Liver (tissue), 9 donors: Measurements from ENCODE around the gene OST4. TPM values are rescaled to one million over a fixed set of nuclear protein-coding genes. Genes with fewer than 3 reads are reported as not detected.

Experiments used
- DNase-seq: peaks from one replicate; pipeline ENCODE4 v3.0.0-alpha.2; 2017; ENCODE audit warnings: low spot score
- H3K27ac ChIP-seq, 2 donors: one replicate each; pipeline ENCODE4 v1.7.0; 2013; ENCODE audit warnings: inconsistent platforms in 2 of 2, low read length in 2 of 2, control low read depth in 1 of 2, low read depth in 1 of 2, mild to moderate bottlenecking in 1 of 2
- H3K27me3 ChIP-seq, 4 donors: one replicate each; pipeline versions ENCODE4 v1.6.1 to v1.7.0; 2013; ENCODE audit warnings: low read length in 3 of 4, inconsistent platforms in 1 of 4, mild to moderate bottlenecking in 1 of 4, moderate library complexity in 1 of 4; ENCODE audit not compliant: control insufficient read depth in 4 of 4, insufficient read depth in 4 of 4
- H3K36me3 ChIP-seq, 4 donors: one replicate each; pipeline versions ENCODE4 v1.6.1 to v1.7.0; 2013; ENCODE audit warnings: low read length in 3 of 4, mild to moderate bottlenecking in 3 of 4, low read depth in 1 of 4, moderate library complexity in 1 of 4; ENCODE audit not compliant: control insufficient read depth in 4 of 4, insufficient read depth in 3 of 4
- H3K4me1 ChIP-seq, 4 donors: one replicate each; pipeline versions ENCODE4 v1.6.1 to v1.7.0; 2013; ENCODE audit warnings: low read length in 3 of 4, mild to moderate bottlenecking in 3 of 4, moderate library complexity in 1 of 4; ENCODE audit not compliant: control insufficient read depth in 4 of 4, insufficient read depth in 4 of 4
- H3K4me3 ChIP-seq, 3 donors: one replicate each; pipeline versions ENCODE4 v1.6.1 to v1.7.0; 2013; ENCODE audit warnings: low read length in 3 of 3, control low read depth in 1 of 3, low read depth in 1 of 3, mild to moderate bottlenecking in 1 of 3
- H3K9ac ChIP-seq, 2 donors: one replicate each; pipeline ENCODE4 v1.7.0; 2013; ENCODE audit warnings: low read length in 2 of 2, mild to moderate bottlenecking in 2 of 2, moderate library complexity in 2 of 2, control low read depth in 1 of 2, low read depth in 1 of 2
- H3K9me3 ChIP-seq, 4 donors: one replicate each; pipeline versions ENCODE4 v1.6.1 to v1.7.0; 2013; ENCODE audit warnings: low read length in 3 of 4; ENCODE audit not compliant: control insufficient read depth in 4 of 4
- ATF3 ChIP-seq: IDR thresholded peaks from 2 replicates; pipeline ENCODE4 v1.6.1; 2016; ENCODE audit warnings: antibody characterized with exemption
- EGR1 ChIP-seq, 2 donors: IDR thresholded peaks; 2 replicates each; pipeline ENCODE4 v1.6.1; 2016 to 2018; ENCODE audit warnings: antibody characterized with exemption in 2 of 2, low read depth in 2 of 2
- FOXA1 ChIP-seq: IDR thresholded peaks from 2 replicates; pipeline ENCODE4 v1.6.1; 2016; ENCODE audit warnings: antibody characterized with exemption
- FOXA2 ChIP-seq: IDR thresholded peaks from 2 replicates; pipeline ENCODE4 v1.6.1; 2016; ENCODE audit warnings: antibody characterized with exemption
- GABPA ChIP-seq, 2 donors: IDR thresholded peaks in 1 of 2; conservative IDR thresholded peaks in 1 of 2; 2 replicates each; pipeline ENCODE4 v1.6.1; 2016; ENCODE audit warnings: antibody characterized with exemption in 2 of 2, mild to moderate bottlenecking in 1 of 2, moderate library complexity in 1 of 2
- HNF4A ChIP-seq, 2 donors: conservative IDR thresholded peaks; 2 replicates each; pipeline ENCODE4 v1.6.1; 2016; ENCODE audit warnings: antibody characterized with exemption in 2 of 2, mild to moderate bottlenecking in 2 of 2
- HNF4G ChIP-seq: IDR thresholded peaks from 2 replicates; pipeline ENCODE4 v1.6.1; 2016; ENCODE audit warnings: antibody characterized with exemption
- JUND ChIP-seq, 2 donors: IDR thresholded peaks; 2 replicates each; pipeline ENCODE4 v1.6.1; 2016; ENCODE audit warnings: antibody characterized with exemption in 2 of 2
- NR2F2 ChIP-seq: IDR thresholded peaks from 2 replicates; pipeline ENCODE4 v1.6.1; 2016; ENCODE audit warnings: antibody characterized with exemption
- RAD21 ChIP-seq, 2 donors: IDR thresholded peaks; 2 replicates each; pipeline ENCODE4 v1.6.1; 2016; ENCODE audit warnings: antibody characterized with exemption in 2 of 2, mild to moderate bottlenecking in 2 of 2
- REST ChIP-seq: IDR thresholded peaks from 2 replicates; pipeline ENCODE4 v1.6.1; 2016; ENCODE audit warnings: antibody characterized with exemption, mild to moderate bottlenecking
- RXRA ChIP-seq, 2 donors: IDR thresholded peaks; 2 replicates each; pipeline ENCODE4 v1.6.1; 2017 to 2018; ENCODE audit warnings: antibody characterized with exemption in 2 of 2, mild to moderate bottlenecking in 1 of 2
- SP1 ChIP-seq: IDR thresholded peaks from 2 replicates; pipeline ENCODE4 v1.6.1; 2018; ENCODE audit warnings: antibody characterized with exemption, mild to moderate bottlenecking
- TAF1 ChIP-seq: conservative IDR thresholded peaks from 2 replicates; pipeline ENCODE4 v1.6.1; 2016; ENCODE audit warnings: antibody characterized with exemption, mild to moderate bottlenecking
- YY1 ChIP-seq: IDR thresholded peaks from 2 replicates; pipeline ENCODE4 v1.6.1; 2016; ENCODE audit warnings: antibody characterized with exemption, mild to moderate bottlenecking
- ZBTB33 ChIP-seq: IDR thresholded peaks from 2 replicates; pipeline ENCODE4 v1.6.1; 2016; ENCODE audit warnings: antibody characterized with exemption
- WGBS: extraction: QIAGEN DNeasy Blood & Tissue Kit; methylation state at CpG from one replicate; pipeline ENCODE4 v1.1.7; 2013; 5-methylcytosine and 5-hydroxymethylcytosine counted together
- polyA plus RNA-seq, 2 donors: library from polyadenylated mRNA; stranded (reverse) in 1 of 2; unstranded in 1 of 2; fragments of 200-250 nt in 1 of 2; fragments of >200 nt in 1 of 2; fragmentation: Nextera tagmentation in 1 of 2; extraction: Ambion mirVana in 1 of 2; gene quantifications; one replicate each; pipeline versions ENCODE4 v1.2.1 to v1.2.3, GENCODE V29; 2013 to 2015
- total RNA-seq, 2 donors: library from RNA; depleted of rRNA; stranded (reverse); fragments of >200 nt; gene quantifications; one replicate each; pipeline ENCODE4 v1.2.3, GENCODE V29; 2014
- TF ChIP-seq, protein P1 (sequence below): fragments of 150-350 bp; IDR thresholded peaks from 2 replicates; pipeline ENCODE4 v1.5.1; 2017; ENCODE audit warnings: improper control_type of control experiment, low read depth, low read length; ENCODE audit not compliant: missing input control
- TF ChIP-seq, protein P2 (sequence below): IDR thresholded peaks from 2 replicates; pipeline ENCODE4 v1.6.1; 2016; ENCODE audit warnings: antibody characterized with exemption
- donor health status: healthy.
- donor health status: healthy.
- donor health status: healthy.
- donor health status: healthy.
- donor health status: healthy.

Gene OST4
- total and polyA plus RNA-seq, 4 donors: 94.8 to 377 (median 206) TPM

GRCh38 chr2:27093430-27094352, 22.2 kb upstream of the OST4 start:
- H3K9ac ChIP-seq: peak overlapping the region; percentile 10 to 51
- H3K4me1 ChIP-seq: peaks cover 26 to 88% (median 75%) of the 10 kb centered on the region in 4 donors
- no peaks in the 10 kb centered on the region for H3K27me3 ChIP-seq
- WGBS: 40% methylated on average over 6 of the region's 6 CpGs
- H3K27ac ChIP-seq: peak overlapping the region; percentile 82 to 87
- peaks cover 3 to 19% (median 12%) of the 10 kb centered on the region in 4 donors for H3K36me3 ChIP-seq
- DNase-seq: no peak
- H3K4me3 ChIP-seq: peak overlapping the region in 2 of 3 donors; percentile 12 to 40
- TF ChIP-seq YY1 (no peak), REST (peak; percentile 82), ATF3 (no peak), HNF4A (conservative IDR thresholded peaks at IDR 0.05) (peak; percentile 83 to 89), ZBTB33 (no peak), FOXA2 (peak; percentile 26), NR2F2 (no peak), SP1 (peak; percentile 89), TAF1 (peak; percentile 75), EGR1 (IDR thresholded peaks at IDR 0.05; ENCODE audit: low read depth in 2 of 2) (no peak), FOXA1 (no peak), GABPA (IDR thresholded peaks at IDR 0.05 in 1 of 2, conservative IDR thresholded peaks at IDR 0.05 in 1 of 2) (no peak), RAD21 (IDR thresholded peaks at IDR 0.05) (peak in 1 of 2 donors; percentile 58), JUND (IDR thresholded peaks at IDR 0.05) (peak in 1 of 2 donors; percentile 21), HNF4G (peak; percentile 37), RXRA (IDR thresholded peaks at IDR 0.05) (peak; percentile 71 to 91)
- TF ChIP-seq, protein P1, sequence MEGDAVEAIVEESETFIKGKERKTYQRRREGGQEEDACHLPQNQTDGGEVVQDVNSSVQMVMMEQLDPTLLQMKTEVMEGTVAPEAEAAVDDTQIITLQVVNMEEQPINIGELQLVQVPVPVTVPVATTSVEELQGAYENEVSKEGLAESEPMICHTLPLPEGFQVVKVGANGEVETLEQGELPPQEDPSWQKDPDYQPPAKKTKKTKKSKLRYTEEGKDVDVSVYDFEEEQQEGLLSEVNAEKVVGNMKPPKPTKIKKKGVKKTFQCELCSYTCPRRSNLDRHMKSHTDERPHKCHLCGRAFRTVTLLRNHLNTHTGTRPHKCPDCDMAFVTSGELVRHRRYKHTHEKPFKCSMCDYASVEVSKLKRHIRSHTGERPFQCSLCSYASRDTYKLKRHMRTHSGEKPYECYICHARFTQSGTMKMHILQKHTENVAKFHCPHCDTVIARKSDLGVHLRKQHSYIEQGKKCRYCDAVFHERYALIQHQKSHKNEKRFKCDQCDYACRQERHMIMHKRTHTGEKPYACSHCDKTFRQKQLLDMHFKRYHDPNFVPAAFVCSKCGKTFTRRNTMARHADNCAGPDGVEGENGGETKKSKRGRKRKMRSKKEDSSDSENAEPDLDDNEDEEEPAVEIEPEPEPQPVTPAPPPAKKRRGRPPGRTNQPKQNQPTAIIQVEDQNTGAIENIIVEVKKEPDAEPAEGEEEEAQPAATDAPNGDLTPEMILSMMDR: peak; percentile 2
- TF ChIP-seq, protein P2, sequence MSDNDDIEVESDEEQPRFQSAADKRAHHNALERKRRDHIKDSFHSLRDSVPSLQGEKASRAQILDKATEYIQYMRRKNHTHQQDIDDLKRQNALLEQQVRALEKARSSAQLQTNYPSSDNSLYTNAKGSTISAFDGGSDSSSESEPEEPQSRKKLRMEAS: peak; percentile 64
- no peaks in the 10 kb centered on the region for H3K9me3 ChIP-seq
